ENCODE measurements around the gene SLC24A5.

- TF ChIP-seq, protein P1, sequence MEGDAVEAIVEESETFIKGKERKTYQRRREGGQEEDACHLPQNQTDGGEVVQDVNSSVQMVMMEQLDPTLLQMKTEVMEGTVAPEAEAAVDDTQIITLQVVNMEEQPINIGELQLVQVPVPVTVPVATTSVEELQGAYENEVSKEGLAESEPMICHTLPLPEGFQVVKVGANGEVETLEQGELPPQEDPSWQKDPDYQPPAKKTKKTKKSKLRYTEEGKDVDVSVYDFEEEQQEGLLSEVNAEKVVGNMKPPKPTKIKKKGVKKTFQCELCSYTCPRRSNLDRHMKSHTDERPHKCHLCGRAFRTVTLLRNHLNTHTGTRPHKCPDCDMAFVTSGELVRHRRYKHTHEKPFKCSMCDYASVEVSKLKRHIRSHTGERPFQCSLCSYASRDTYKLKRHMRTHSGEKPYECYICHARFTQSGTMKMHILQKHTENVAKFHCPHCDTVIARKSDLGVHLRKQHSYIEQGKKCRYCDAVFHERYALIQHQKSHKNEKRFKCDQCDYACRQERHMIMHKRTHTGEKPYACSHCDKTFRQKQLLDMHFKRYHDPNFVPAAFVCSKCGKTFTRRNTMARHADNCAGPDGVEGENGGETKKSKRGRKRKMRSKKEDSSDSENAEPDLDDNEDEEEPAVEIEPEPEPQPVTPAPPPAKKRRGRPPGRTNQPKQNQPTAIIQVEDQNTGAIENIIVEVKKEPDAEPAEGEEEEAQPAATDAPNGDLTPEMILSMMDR (IDR thresholded peaks at IDR 0.05; ENCODE audit: insufficient read depth, low read length), result no peak
- TF ChIP-seq POLR2AphosphoS5 (IDR thresholded peaks at IDR 0.05; ENCODE audit: low read depth) (no peak), SPI1 (IDR thresholded peaks at IDR 0.05; ENCODE audit: borderline replicate concordance, low read depth) (no peak), GABPA (IDR thresholded peaks at IDR 0.05; ENCODE audit: low read depth) (no peak)
These were observed 46.9 kb upstream of the SLC24A5 start for GRCh38 chr15:48073881-48074280.

Measured in HL-60 (cell line).